Measurements from ENCODE around the gene BGN.

BGN gene

GRCh38 chrX:153509592-153509991, 14.8 kb downstream of the BGN start:
- no peak for DNase-seq

- no peak for DNase-seq
Measured at GRCh38 chrX:153510383-153510782, 15.6 kb downstream of the BGN start.

DNA sequence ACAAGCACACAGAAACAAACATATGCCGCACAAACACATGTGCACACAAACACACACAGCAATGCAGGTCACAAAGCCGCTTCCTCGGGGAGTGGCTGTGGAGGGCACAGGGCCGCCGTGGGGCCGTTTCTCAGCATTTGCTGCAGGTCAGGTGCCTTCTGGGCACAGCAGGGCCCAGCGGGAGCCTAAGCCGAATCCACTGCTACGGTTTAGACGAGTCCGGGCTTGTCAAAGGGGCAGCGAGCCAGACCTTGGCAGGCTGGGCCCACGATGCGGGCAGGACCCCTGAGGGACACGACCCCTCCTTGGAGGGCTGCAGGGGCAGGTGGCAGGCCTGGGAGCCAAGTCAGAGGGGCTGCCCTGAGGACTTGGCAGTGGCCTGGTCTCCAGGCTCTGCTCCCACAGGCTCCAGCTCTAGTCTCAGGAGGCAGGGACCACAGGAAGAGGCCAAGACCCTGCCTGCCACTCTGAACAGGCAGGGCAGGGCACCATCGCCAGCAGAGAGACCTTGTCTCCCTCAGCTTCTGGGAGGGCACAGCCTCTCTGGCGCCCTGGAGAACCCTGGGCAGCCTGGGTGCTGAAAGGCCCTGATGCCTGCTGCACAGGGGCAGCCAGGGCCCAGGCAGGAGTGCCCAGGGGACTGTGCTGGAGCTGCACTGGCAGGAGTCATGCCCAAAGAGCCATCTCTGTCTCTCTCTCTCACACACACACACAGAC, 17.2 kb downstream of the BGN start:
- no peak for DNase-seq

DNA sequence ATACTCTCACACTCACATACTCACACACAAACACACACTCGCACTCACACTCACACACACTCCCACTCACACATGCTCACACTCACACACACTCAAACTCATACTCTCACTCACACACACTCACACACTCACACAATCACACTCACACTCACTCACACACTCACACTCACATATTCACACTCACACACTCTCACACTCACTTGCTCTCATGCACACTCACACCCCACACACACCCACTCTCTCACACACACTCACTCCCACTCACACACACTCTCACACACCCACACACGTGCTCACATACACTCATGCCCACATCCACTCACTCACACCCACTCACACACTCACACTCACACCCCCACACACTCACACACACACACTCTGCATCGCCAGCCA, 17.7 kb downstream of the BGN start:
- DNase-seq = no peak

GRCh38 chrX:153513265-153513664, 18.5 kb downstream of the BGN start:
- DNase-seq = no peak

DNA sequence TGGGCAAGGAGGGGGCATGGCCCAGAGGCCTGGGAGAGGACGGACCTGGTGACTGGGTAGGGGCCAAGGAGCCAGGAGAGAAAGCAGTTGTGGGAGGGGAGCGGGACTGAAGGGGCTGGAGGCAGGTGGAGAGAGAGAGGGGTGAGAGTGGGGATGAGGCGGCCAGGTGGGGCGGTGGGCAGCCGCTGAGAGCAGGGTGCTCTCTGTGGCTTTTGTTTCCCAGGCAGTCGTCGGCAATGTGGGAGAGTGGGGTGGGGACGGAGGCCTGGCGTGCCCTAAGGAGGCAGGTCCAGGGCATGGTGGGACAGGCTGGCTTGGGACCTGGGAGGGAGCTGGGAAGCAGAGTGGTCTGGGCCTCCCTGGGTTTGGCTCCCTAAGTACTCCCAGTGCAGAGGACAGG, 19.5 kb downstream of the BGN start:
- no peak for DNase-seq

DNA sequence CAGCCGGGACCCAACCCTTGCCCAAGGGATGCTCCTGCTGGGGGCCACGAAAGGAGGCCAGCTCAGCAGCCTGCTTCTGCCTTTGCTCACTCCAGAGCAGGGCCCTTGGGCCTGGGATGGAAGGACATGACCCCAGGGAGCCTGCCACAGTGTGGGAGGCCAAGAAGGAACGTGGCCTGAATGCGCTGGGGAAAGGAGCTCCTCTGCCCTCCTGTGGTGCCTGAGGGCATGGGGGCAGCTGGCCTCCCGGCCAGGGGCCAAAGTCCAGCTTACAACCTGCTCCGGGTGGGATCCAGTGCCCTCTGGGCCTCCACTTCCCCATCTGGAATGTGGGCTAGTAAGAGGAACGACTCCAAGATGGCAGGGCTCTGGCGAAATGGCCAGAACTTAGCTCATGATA, 20.7 kb downstream of the BGN start:
- DNase-seq = no peak

DNA sequence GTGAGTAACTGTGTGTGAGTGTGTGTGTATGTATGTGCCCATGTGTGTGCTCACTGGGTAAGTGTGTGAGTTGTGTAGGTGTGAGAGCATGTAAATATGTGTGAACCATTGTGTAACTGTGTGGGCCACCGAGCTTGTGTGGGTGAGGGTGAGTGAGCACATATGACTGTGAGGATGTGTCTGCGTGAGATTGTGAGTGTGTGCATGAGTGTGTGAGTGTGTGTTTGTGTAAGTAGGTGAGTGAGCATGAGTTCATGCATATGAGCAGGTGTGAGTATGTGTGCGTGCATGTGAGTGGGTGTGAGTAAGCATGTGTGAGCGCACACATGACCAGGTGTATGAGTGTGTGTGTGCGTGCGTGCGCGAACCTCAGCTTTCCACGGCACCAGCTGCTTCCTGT, 21.3 kb downstream of the BGN start:
- DNase-seq = no peak

DNA sequence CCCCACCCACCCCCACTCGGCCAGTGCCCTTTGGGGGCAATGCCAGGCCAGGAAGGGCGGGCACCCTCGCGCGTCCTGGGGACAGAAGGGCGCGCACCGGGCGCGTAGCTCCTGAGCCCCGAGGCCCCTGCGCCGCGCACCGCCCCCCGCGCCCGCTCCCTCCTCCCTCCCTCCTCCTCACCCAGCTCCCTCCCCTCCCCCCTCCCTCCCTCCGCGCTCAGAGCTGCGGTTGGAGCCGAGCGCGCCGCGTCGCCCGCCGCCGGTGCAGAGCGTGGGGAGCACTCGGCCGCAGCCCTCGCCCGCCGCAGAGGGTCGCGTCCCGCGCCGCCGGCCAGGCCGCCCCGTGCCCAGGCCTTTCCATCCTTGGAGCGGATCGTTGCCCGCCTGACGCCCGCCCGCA, 22.6 kb downstream of the BGN start, which contains the start of gene ATP2B3:
Gene ATP2B3 (plus strand): TSS at position 220 of the 400 bp plus-strand sequence. CDS start 18,606 bp downstream, outside the sequence.
- no peak for DNase-seq

GRCh38 chrX:153517946-153518834, 23.4 kb downstream of the BGN start:
- DNase-seq = no peak

DNA sequence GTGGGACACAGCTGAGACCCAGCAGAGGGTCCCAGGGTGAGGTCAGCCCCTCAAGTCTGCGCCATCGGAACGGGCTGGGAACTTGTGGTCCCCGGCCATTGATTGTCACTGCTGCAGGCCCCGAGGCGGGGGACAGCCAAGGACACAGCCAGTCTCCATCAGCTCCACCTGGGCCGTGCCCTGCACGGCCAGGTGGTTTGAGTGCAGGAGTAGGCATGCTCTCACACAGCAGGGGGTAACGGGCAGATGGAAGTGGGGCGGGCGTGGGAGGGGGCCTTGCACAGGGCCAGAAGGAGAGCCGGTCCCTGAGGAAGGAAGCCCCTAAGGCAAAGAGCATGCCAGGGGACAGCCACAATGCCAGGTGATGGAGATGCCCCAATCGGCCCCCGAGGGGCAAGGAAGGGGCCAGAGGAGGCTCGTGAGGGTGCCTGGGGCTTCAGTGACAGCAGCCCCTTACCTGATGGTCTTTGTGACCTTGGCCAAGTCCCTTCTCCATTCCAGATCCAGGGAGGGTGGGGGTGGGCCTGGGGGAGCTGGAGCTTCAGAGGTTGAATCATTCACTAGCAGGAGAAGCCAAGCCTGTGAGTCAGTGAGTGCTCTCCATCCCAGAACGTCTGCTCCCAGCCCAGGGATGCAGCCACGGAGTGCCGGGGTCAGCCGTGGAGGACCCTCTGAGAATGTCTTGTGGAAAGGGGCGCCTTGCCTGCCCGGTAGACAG, 24.9 kb downstream of the BGN start:
- no peak for DNase-seq

DNA sequence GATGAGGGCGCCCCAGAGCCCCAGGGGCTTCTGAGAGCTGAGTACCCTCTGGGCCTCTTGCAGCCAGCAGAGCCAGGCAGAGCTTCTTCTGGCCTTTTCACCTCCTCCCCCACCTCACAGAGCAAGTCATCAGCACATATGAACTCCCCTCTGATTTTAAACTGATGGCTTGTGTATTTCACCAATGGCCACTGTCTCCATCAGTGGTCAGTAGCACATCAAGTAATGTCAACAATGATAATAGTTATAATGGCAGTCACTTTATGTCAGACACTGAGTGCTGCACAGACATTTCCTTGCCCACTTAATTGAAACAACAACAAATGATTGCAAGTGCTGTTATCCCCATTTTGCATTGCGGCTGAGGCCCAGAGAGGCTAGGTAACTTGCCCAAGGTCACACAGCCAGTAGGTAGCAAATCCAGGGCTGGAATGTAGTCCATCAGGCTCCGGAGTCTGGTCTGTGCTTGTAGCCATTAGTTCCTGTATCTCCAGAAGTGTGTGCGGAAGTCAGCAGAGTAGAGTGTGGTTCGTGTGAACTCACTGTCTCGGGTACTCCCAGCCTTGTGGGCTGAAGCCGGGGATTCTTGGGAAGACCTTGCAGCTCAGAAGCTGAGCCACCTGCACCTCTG, 25.6 kb downstream of the BGN start:
- no peak for DNase-seq

- no peak for DNase-seq
Measured at GRCh38 chrX:153521034-153521433, 26.3 kb downstream of the BGN start.

DNA sequence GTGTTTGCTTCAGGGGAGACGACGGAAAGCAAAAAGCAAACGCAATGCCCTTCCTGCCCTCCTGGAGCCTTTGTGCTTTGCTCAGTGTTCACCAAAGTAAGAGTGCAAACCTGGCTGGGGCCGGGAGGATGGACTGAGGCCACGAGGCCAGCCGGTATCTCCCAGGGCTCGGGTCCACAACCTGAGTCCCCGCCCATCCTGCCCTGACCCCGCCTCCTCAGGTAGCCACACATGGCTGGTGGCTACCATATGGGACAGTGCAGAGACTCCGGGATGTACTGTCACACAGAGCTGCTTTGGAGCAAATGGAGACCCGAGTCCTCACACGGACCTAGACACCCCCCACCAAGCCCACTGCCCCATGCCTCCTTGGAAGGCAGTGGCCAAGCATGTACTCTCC, 27.5 kb downstream of the BGN start:
- DNase-seq = no peak

DNA sequence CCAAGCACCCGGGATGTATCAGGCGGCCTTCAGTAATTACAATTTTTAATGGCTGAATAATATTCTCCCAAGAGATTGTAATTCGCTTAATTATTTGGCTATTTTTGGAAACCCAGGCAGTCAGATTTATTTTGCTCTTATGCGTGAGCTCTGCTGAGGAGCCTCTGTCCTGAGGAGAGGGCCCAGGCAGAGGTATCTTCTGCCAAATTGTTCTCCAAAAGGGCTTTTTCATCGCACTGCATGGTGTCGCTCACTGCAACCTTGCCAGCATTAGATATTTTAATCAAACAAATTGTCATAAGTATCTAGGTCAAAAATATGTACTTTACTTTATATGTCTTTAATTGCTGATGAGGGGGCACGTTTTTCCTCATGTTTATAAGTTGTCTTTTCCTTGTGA, 28.5 kb downstream of the BGN start:
- DNase-seq = no peak

GRCh38 chrX:153524234-153524633, 29.5 kb downstream of the BGN start:
- DNase-seq = no peak

- no peak for DNase-seq
Measured at GRCh38 chrX:153525451-153525850, 30.7 kb downstream of the BGN start.

GRCh38 chrX:153526042-153526441, 31.3 kb downstream of the BGN start:
- no peak for DNase-seq

GRCh38 chrX:153526801-153527200, 32.0 kb downstream of the BGN start:
- no peak for DNase-seq

- DNase-seq = no peak
Measured at GRCh38 chrX:153527208-153527607, 32.4 kb downstream of the BGN start.

DNA sequence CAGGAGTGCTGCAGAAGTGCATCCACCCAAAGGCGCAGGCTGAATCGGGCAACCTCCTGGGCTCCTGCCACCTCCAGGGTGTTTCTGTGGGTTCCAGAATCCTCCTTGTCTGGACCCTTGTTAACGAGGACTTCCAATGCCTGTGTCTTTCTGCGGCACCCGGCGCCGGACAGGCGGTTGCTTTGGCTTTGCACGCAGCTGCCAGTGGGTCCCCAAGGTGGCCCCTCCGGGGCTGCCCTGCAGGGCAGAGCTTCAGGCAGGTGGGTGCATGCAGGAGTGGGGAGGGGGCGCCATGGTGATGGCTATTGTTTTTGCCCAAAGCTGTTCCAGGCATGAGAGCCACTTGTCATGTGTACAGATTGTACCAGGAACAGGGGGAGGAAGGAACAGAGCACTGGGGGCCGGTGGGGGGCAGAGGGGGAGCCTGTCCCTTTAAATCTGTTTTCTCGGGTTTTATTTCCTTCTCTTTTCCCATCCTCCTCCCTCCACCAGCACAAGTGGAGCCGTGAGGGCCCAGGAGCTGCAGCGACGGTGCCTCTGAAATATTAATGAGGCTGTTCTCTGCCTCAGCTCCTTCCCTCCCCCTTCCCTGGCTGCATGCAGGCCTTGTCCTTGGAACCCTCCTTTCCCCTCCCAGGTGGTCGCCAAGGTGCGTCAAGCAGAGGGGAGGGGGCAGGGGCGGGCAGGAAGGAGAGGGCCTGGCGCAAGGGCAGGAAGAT, 35.8 kb downstream of the BGN start:
- no peak for DNase-seq

DNA sequence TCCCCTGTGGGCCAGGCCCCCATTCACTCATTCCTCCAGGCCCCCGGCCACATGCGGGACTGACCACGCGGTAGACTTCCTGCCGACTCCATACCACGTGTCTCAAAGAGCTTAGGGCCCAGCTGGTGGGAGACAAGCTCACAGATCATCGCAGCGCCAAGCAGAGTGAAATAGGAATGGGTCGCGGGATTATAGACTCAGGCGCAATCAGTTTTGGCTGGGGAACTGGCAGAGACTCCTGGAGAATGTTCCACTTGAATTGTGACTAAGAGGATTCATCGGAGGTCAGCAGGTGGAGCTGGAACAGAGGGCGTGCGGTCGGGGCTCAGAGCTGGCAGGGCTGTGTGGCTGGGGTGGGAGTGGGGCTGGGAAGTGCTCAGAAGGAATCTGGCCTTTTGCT, 38.3 kb downstream of the BGN start:
- DNase-seq = no peak

All from stimulated activated CD4-positive, alpha-beta T cell treated with anti-CD3 and anti-CD28 coated beads, Interleukin-2, amount 100 ng/mL, for 48 hours (primary cell).